AG09319 (cell line): ENCODE results near the gene NUMBL.
A peak's percentile ranks its signal among the peaks of the same experiment; 100 is the strongest.

ENCODE experiments used
- DNase-seq: peaks from one replicate; pipeline ENCODE4 v3.0.0-alpha.2; 2010; ENCODE audit warnings: low read depth; ENCODE audit errors: extremely low read depth
- CTCF ChIP-seq: IDR thresholded peaks from 2 replicates; pipeline ENCODE4 v1.5.1; 2011; ENCODE audit warnings: low read depth, mild to moderate bottlenecking, inconsistent platforms, low read length, moderate library complexity

NUMBL gene

GRCh38 chr19:40702337-40703012, 12.0 kb upstream of the NUMBL start:
- no peak for DNase-seq
- peak; percentile 26 for TF ChIP-seq CTCF

GRCh38 chr19:40701758-40702157, 11.3 kb upstream of the NUMBL start:
- TF ChIP-seq CTCF: no peak
- no peak for DNase-seq

GRCh38 chr19:40700083-40700482, 9.6 kb upstream of the NUMBL start:
- DNase-seq: no peak
- TF ChIP-seq CTCF: no peak

- no peak for TF ChIP-seq CTCF
- no peak for DNase-seq
Measured at GRCh38 chr19:40697007-40697406, 6.6 kb upstream of the NUMBL start.

GRCh38 chr19:40695881-40696280, 5.4 kb upstream of the NUMBL start:
- TF ChIP-seq CTCF: no peak
- DNase-seq: no peak

GRCh38 chr19:40693896-40694295, 3.4 kb upstream of the NUMBL start:
- no peak for TF ChIP-seq CTCF
- no peak for DNase-seq

GRCh38 chr19:40693150-40693788, 2.8 kb upstream of the NUMBL start:
- no peak for TF ChIP-seq CTCF
- no peak for DNase-seq
